ENCODE results near the gene RFXAP.

The RFXAP gene

DNA sequence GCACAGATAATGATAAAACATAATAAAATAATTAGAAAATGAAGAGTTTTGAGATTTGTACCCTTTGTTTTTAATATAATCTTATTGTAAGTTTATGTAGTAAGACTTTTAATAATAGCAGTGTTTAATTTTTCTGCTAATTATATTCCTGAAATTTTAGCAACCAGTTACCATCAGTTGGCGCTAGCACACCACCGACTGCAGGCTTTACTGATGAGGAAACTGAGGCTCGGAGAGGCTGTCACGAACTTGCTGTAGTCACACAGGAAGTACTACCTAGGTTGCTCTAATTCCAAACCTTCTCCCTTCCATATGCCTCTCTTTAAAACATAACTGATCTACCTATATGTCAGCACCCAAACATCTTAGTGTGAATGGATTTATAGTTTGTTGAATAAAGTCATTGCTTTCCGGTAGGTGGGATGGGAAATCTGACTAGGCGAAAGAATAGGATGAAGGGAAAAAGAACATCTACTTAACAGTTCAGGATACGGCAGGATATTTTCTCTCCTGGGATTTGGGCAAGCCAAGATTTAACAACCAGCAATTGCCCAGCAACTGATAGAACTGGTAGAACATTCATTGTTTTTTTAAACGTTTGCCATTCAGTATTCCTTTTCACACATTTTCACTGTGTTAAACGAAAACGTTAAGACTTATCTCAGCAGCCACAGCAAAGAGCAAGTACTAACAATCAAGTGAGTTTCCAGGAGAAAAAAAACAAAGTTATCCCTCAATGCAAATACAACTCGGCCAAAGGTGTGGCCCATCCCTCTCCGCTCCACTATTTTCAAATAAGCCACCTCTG, 822 bp upstream of the RFXAP start:
- no peak for DNase-seq

DNA sequence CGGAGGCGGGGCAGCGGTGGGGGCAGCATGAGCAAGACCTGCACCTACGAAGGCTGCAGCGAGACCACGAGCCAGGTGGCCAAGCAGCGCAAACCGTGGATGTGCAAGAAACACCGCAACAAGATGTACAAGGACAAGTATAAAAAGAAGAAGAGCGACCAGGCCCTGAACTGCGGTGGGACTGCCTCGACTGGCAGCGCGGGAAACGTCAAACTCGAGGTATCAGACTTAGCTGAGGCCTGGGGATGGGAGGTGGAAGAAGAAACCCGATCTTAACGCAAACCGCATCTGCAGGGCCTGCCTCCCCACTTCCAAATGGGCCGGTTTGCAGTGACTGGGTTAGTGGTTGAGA, 693 bp downstream of the RFXAP start:
- DNase-seq: no peak

DNA sequence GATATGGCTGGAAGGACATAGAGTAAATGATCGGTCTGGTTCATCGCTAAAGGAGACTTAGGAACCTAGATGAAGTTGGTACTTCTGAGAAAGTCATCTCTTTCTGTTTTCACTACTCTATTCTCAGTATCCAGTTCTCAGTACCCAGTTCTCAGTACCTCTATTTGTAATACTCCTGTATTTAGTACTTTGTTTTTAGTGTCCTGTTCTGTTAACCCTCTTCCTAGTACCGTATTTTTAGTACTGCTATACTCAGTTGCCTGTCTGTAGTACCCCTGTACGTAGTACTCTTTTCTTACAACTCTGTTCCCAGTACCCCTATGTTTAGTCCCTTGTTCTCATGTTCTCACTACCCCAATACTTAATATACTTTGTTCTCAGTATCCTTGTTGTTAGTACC, 1.2 kb downstream of the RFXAP start:
- no peak for DNase-seq

DNA sequence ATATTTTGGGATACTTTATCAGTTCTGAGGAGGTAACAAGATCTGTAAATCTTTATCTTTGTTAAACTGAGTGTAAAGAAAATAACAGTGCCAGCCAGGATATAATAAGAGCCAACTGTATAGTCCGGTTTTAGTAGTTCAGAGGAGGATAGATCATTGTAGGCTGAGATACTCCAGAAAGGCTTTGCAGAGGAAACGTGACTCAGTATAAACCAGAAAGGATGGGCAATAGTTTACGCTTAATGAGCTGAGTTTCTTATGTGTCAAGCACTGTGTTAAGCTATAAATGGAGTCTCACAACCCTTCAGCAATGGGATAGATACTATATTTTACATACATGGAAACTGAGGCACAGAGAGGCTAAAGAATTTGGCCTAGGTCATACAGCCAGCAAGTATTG, 3.8 kb downstream of the RFXAP start:
- DNase-seq: no peak

DNA sequence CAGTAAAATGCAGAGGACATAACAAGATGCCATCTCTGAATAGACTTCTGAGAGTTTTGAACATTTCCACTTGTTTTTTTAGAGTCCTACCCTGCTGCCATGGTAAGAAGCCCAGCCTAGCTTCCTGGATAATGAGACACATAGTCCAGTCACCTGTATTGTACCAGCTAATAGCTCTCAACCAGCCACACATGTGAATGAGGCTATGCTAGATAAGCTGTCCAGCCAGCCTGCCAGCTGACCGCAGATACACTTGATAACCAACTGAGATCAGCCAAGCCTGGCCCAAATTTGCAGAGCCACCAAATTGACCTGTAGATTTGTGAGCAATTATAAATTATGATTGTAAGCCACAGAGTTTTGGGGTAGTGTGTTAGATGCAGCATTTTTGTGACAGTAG, 10.7 kb downstream of the RFXAP start:
- no peak for DNase-seq

DNA sequence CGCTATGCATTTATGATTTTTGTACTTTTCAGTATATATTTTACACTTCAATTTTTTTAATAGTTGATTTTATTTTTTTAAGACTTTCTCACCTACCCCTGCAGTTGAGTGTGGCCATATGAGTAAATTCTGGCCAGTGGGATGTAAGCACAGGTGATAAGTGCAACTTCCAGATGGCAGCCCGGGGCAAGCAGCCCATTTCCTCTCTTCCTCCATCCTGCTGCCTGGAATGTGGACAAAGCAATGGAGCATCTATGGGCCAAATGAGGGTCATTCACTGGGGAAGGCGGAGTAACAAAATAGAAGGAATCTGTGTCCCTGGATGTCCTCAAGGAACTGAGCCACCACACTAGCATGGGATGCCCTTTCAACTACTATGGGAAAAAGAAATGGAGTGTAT, 12.3 kb downstream of the RFXAP start:
- no peak for DNase-seq

DNA sequence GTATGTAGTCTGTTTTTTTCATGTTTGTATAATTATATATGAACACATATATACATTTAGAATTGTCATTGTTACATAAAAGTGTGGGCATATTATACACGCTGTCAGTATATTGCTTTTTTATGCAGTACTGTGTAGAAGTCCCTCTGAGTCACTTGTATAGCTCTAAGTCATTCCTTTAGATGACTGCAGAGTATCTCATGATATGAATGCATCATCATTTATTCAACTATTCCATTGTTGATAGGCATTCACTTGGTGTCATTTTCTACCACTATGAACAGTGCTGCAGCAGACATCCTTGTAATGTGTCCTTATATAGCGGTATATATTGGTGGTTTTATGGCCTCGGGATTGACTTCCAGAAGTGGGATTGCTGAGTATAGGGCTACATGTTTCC, 15.3 kb downstream of the RFXAP start:
- DNase-seq: no peak

DNA sequence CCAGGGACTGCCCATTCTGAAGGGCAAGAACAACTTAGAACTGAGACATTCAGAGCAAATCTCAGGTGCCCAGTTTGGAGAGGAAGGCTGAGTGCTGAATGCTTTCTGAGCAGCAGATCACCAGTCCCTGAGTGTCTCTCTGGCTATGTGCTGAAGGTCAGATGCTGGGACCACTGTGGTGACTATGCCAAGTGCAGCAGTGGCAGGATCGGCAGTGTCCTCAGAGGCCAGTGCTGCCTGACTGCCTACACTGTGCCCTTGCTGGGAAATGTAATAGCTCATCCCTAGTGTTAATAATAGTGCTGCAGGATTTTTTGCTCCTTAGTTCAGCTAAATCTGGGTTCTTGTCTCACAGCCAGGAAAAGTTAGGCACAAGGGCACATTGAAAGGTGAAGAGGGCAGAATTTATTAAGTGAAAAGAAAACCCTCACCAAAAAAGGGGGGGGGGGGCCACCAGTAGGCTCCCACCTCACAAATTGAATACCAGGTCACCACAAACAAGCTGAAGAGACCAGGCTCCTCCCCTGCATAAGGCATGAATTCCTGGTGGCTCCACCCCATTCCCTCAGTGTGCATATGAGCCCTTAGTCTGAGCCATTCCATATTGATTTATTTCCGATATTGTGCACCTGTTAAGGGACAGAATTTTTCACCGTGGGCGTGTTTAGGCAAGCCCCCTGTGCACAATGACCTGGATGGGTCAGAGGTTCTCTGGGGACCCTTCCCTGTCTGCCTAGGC, 18.5 kb downstream of the RFXAP start:
- no peak for DNase-seq

DNA sequence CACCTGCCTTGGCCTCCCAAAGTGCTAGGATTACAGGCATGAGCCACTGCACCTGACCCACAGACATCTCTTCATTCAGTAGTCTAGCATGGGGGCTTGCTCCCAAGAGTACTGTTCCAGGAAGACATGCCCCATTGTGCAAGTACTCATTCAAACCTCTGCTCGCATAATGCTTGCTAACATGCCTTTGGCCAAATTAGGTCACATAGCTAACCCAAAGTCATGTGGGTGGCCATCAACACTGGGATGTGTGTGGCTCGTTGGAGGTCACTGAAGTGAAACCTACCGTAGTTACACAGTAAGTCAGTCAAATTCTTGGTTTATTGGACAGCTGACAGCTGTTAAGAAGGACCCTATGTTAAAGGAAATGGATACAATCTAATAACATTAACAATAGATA, 20.3 kb downstream of the RFXAP start:
- DNase-seq: no peak

DNA sequence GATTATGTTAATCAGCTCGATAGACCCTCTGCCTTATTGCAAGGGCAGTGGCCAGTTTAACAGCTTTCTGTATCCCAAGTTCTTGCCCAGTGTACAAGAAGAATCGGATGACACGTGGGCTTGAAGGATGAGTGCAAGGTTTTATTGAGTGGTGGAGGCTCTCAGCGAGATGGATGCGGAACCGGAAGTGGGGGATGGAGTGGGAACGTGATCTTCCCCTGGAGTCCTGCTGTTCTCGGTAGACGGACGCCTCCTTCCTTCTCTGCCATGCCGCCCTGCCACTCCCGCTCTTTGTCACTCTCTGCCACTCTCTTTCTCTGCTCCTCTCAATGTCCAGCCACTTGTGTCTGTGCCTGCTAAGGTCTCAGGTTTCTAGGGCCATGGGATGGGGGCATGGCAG, 21.0 kb downstream of the RFXAP start:
- DNase-seq: no peak

DNA sequence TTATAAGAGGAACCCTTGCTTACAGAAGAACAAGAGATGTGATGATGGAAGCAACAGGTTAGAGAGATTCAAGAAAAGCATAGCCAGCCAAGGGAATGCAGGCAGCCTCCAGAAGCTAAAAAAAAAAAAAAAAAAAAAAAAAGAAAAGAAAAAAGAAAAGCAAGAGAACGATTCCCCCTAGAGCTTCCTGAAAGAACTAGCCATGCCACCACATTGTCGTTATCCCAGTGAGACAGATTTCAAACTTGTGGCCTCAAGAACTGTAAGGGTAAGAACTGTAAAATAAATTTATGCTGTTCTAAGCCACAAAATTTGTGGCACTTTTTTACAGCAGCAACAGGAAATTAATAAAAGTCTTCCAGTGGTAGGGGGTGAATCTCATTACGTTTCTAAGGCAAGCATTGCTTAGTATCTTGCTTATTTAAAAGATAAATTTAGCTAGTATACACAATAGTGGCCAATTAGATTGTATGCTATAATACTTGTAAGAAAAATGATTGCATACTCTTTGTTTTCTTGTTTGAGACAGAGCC, 21.8 kb downstream of the RFXAP start:
- DNase-seq: no peak

DNA sequence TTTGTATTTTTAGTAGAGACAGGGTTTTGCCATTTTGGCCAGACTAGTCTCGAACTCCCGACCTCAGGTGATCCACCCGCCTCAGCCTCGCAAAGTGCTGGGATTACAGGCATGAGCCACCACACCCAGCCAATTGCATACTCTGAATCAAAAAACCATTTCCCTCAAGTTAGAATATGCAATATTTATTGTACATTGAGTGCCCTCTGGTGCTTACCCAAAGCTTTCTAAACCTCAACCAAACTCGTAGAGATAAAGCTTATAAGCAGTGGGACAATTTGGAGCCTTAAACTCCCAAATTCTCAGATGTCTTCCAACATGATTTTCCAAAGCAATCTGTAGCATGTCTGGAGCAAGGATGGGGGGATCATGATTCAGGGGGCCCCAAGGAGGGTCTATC, 22.4 kb downstream of the RFXAP start:
- no peak for DNase-seq

DNA sequence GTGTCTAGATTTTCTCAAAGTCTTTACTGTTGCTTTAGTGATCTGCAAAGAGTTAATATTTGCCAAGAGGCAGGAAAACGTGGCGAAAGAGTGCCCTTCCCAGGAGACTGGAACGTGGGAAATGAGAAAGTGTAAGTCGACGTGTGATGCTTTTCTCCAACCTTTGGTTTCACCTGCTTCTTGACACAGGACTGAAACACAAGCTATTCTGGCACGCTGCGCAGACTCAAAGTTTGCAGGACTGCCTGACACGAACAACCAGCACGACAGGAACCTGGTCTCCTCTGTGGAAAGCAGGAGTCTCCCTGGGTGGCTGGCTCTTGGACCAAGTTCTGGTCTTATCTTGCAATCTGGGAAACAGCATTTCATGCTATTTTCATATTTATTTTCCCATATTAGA, 28.6 kb downstream of the RFXAP start:
- no peak for DNase-seq

DNA sequence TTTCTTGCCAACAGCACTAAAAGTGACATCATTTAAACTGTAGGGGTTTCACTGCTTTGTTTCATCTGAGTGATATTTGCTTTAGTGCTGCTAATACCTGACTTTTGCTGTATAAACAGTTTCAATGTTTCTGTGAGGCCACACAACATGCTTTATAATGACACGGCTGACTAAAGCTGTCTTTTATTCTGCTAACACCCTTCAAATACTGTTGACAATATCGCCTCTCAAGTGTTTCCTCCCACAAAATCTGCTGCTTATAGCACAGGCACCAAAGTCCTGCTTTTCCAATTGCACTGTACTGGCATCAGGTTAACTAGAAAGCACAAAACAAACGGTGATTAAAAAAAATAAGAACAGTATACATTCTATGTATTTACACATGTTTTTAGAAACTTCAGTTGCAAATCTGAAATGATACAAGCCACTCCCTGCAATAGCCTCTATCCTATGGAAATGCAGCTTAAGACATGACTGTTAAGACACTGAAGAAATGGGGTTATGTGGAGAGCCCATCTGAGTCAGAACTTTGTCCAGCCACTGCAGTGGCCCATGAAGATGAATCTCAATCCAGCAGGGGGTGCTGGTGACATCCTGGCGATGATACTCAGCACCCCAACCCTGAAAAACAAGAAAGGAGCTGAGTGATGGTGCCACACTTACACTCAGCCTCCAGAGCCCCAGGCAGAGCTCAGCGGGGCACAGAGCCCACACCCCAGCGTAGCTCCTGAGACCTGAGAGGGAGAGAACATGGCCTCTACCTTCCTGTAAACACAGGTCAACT, 29.4 kb downstream of the RFXAP start:
- DNase-seq: no peak

DNA sequence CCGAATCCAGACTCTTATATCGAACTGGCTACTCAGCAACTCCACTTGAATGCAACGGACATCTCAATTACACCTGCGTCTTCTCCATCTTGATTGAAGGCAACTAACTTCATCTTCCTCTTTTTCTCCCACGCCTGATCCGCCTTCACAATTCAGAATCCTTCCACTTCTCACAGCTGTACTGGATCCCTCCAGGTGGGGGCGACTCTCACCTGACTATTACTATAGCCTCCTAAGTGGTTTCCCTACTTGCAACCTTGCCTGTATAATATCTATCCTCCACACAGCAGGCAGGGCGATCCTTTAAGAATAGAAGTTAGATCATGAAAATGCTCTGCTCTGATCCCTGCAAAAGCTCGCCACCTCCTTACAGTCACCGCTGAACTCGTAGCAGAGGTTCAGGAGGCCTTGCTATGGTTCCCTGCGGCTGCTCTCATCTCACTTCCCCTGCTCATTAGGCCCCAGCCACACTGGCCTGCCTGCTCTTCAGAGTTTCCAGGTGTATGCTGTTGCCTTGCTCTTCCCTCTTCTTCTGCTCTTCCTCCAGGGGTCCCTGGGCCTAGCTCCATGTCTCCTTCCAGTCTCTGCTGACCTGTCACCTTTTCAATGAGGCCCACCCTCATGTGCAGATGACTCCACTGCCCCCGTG, 31.9 kb downstream of the RFXAP start:
- no peak for DNase-seq

DNA sequence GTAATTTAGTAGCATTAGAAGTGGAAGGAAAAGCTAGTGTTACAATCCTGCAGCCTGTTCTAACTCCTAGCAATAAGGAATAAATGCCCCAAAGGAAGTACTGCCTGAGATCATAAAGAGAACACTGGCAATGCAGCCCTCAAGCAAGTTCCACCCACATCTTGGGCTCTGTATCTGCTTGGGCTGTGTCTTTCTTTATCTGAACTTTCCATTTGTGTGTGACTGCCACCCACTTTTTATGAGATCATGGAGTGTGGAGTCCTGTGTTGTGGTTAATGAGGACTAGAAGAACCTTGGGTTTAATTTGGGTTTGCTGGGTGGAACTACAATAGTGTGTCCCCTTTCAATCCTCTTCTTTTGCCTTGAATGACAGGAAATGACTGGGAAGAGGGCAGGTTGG, 38.2 kb downstream of the RFXAP start:
- no peak for DNase-seq

DNA sequence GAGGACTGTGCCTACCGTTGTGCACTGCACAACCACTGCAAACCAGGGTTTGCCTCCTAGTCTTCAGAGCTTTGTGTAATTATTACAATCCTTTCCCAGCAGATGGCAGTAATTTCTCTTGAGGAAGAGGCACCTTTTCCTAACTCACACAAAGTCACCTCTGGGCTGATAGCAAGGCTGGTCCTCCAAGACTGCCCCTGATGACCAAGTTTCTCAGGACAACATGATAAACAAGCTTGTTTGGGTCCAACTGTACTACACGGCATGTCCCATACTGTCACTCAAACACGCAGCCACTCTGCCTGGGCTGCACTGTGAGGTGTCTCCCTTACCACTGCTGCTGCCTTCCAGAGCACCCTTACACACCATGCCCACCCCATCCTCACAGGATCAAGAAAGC, 39.3 kb downstream of the RFXAP start:
- peak; percentile 30 for DNase-seq

DNA sequence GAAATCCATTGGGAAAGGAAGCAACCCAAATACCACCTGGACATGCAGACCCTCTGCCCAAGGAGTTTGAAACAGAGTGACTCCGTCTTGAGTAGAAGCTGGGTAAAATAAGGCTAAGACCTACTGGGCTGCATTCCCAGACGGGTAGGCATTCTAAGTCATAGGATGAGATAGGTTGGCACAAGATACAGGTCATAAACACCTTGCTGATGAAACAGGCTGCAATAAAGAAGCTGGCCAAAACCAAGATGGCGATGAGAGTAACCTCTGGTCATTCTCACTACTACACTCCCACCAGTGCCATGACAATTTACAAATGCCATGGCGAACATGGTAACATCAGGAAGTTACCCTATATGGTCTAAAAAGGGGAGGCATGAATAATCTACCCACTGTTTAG, 40.2 kb downstream of the RFXAP start:
- DNase-seq: no peak

DNA sequence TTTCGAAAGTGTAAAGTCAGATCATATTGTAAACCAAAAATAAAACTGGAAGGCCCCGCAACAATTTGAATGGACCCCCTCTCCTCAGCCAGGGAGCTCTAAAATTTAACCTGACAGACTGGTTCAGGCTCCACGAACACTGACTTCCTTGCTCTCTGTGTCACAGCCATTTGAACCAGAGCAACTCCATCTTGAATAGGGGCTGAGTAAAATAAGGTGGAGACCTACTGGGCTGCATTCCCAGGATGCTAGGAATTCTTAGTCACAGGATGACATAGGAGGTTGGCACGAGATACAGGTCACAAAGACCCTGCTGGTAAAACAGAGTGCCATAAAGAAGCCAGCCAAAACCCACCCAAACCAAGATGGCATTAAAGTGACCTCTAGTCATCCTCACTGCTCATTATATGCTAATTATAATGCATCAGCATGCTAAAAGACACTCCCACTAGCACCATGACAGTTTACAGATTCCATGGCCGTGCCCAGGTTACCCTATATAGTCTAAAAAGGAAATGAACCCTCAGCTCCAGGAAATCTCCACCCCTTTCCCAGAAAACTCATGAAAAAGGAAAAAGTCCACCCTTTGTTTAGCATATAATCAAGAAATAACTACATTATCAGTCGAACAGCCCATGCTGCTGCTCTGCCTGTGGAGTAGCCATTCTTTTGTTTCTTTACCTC, 43.1 kb downstream of the RFXAP start:
- no peak for DNase-seq

DNA sequence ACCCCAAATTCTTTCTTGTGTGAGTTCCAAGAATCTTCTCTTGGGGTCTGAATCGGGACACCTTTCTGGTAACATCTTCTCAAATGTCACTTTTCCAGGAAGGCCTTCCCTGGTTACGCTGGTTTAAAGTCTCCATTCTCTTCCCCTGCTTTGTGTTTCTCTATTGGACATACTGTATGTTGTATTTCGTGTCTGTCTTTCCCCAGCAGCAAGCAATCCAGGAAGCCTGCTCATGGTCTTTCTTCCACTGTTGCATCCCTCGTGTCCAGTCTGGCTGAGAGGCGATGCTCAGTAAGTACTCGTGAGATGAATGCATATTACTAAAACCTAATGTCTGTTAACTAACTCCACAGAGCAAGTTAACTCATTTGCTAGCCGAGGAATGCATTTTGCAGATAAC, 43.7 kb downstream of the RFXAP start:
- no peak for DNase-seq

DNA sequence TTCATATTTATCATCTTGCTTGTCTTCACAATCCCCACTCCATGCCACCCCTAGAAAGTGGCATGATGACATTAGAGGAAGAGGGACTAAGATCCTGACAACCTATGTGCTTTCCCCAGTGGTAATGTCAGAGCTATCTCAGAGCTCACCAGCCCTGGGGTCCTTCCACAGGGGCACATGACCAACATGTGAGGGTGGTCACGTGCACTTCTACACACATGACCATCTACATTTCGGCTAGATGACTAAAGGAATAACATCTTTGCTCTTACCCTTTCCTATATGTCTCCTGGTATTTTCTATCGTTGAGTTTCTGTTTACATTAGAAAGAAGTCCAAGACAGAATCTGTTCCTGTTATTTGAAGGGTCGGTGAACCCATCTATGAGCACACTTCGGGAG, 46.2 kb downstream of the RFXAP start:
- no peak for DNase-seq

DNA sequence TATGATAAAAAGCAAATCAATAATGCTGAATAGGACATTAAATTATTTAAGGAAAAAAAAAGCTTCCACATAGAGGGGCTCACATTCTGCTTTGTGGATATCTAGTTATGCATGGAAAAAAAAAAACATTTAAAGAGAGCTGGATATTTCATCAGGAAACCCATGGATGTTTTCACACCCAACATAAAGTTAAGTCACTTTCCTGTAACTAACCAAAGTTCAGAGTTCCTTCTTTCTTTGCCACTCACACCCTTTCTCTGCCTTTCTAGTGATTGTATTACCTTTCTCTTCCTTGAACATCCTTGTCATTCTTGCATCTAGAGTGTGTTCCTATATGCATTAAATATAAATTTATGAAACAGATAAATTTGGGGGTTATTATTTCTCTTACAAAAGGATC, 47.2 kb downstream of the RFXAP start:
- no peak for DNase-seq

All from NCI-H187 treated with DMSO at 0.1 percent for 48 hours (cell line).